H1 (cell line): Measurements from ENCODE around the gene KRTAP10-7. TPM values are rescaled to one million over a fixed set of nuclear protein-coding genes. Genes with fewer than 3 reads are reported as not detected.

Experiments
- EGR1 ChIP-seq: IDR thresholded peaks from 2 replicates; pipeline ENCODE4 v1.6.1; 2011; ENCODE audit warnings: low read depth, low read length, borderline replicate concordance
- RXRA ChIP-seq: IDR thresholded peaks from 2 replicates; pipeline ENCODE4 v1.6.1; 2011; ENCODE audit warnings: low read depth, mild to moderate bottlenecking, low read length, moderate library complexity; ENCODE audit not compliant: insufficient read depth
- polyA plus RNA-seq, 7 experiments: library from polyadenylated mRNA; depleted of rRNA in 3 of 7; stranded (reverse) in 5 of 7; unstranded in 2 of 7; fragments of >200 nt in 5 of 7; fragments of 200-250 nt in 2 of 7; gene quantifications; 1 replicate in 5 of 7; 2 replicates in 1 of 7; 4 replicates in 1 of 7; pipeline versions ENCODE4 v1.2.1 to v1.2.3, GENCODE V29; 2011 to 2013; ENCODE audit warnings: missing spikeins in 2 of 7, mixed read lengths in 2 of 7
- total RNA-seq: library from RNA; stranded (reverse); fragmentation: NEBNext Ultra II Directional; extraction: Animal tissue kit (Norgen Biotek cat#: 25700); gene quantifications from 2 replicates; pipeline ENCODE4 v1.2.1, GENCODE V29; 2021

The KRTAP10-7 gene
- total and polyA plus RNA-seq, 2 of the 8 experiments (the other 6 are each of a cell fraction or from before 2014, with no cell fraction given), result not detected

DNA sequence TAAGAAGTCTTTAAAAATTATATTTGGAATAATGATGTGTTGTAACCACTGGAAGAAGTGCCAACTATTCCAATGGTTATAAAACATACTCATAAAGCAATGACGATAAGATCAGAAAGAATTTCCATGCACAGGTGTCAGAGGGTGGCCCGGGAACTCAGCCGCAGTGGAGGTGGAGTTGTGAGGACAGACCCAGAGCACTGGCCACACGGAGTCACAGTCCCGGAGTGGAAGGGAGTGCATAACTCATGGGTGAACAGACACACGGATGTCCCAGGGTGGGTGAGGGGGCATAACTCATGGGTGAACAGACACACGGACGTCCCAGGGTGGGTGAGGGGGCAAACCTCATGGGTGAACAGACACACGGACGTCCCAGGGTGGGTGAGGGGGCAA, 24.4 kb upstream of the KRTAP10-7 start (continued):
- TF ChIP-seq EGR1 (no peak), RXRA (no peak)
